ENCODE measurements around the gene CNIH3.

DNA sequence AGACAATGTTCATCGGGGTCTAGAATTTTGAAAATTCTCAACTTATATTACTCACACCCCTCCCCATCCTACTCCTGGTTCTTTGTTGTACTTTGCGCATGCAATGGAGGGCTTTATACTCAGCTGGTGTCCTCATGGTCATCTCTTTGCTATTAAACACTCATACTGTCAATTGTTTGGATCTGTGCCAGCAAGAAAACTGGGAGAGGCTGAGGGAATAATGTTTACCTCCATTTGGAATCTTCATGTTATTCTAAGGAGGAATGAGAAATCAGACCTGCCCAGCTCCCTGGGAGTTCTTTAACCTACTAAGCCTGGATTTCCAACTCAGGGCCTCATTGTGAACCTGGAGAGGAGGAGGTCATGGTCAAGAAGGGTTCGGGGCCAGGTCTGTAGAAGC is 169.5 kb downstream of the CNIH3 start:
- TF ChIP-seq, protein P1, sequence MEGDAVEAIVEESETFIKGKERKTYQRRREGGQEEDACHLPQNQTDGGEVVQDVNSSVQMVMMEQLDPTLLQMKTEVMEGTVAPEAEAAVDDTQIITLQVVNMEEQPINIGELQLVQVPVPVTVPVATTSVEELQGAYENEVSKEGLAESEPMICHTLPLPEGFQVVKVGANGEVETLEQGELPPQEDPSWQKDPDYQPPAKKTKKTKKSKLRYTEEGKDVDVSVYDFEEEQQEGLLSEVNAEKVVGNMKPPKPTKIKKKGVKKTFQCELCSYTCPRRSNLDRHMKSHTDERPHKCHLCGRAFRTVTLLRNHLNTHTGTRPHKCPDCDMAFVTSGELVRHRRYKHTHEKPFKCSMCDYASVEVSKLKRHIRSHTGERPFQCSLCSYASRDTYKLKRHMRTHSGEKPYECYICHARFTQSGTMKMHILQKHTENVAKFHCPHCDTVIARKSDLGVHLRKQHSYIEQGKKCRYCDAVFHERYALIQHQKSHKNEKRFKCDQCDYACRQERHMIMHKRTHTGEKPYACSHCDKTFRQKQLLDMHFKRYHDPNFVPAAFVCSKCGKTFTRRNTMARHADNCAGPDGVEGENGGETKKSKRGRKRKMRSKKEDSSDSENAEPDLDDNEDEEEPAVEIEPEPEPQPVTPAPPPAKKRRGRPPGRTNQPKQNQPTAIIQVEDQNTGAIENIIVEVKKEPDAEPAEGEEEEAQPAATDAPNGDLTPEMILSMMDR (IDR thresholded peaks at IDR 0.05), result no peak
- no peak for TF ChIP-seq POLR2A (IDR thresholded peaks at IDR 0.05)
